HUES64 (cell line): ENCODE measurements around the gene TCF12.

Experiments used
- H3K27ac ChIP-seq: 2 replicates; pipeline ENCODE4 v1.7.0; 2013; ENCODE audit warnings: low read depth, low read length, inconsistent platforms
- H3K27me3 ChIP-seq: 2 replicates; pipeline ENCODE4 v1.6.1; 2013; ENCODE audit warnings: mild to moderate bottlenecking, low read length; ENCODE audit not compliant: insufficient read depth
- H3K36me3 ChIP-seq: 2 replicates; pipeline ENCODE4 v1.6.1; 2013; ENCODE audit warnings: mild to moderate bottlenecking, low read length; ENCODE audit not compliant: insufficient read depth
- H3K4me1 ChIP-seq: 2 replicates; pipeline ENCODE4 v1.6.1; 2013; ENCODE audit warnings: mild to moderate bottlenecking, low read length, moderate library complexity; ENCODE audit not compliant: insufficient read depth
- H3K4me3 ChIP-seq: 2 replicates; pipeline ENCODE4 v1.5.1; 2013; ENCODE audit warnings: mild to moderate bottlenecking, low read length, moderate library complexity
- H3K9ac ChIP-seq: 2 replicates; pipeline ENCODE4 v1.6.1; 2013; ENCODE audit warnings: mild to moderate bottlenecking, low read depth, low read length
- H3K9me3 ChIP-seq: 2 replicates; pipeline ENCODE4 v1.6.1; 2013; ENCODE audit warnings: low read depth, low read length; ENCODE audit not compliant: insufficient read depth
- WGBS: fragments of 150-250, 120-280 bp; methylation state at CpG from one replicate; pipeline ENCODE4 v1.1.7; 2013; ENCODE audit warnings: missing lambda C conversion rate; 5-methylcytosine and 5-hydroxymethylcytosine counted together

The TCF12 gene

DNA sequence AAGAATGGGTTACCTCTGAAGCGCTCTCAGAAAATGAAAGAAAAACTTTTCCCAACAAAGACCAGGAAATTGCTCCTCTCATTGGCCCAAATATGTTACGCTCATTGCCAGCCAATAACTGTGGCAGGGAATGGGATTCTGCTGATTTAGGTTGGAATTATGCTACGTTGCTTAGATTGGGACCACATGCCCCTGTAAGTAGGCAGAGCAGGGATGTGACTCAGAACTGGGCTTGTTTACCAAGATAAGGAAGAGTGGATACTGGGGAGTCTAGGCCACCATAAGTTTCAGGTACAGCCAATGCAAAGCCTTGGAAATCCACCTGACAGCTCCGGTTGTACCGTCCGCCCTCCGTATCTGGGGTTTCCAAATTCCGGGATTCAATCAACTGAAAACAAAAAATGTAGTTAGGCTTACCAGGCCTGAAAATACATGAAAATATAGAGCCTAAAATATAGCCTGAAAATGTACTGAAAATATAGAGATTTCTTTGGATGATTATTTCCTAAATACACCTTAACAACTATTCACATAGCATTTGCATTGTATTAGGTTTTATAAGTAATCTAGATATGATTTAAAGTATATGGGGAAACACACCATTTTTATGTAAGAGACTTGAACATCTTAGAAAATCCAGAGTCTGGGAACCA lies 1.5 kb upstream of the TCF12 start:
- peaks cover 13% of the 10 kb centered on the region for H3K36me3 ChIP-seq
- no peak overlapping the region for H3K27ac ChIP-seq
- no peaks in the 10 kb centered on the region for H3K9me3 ChIP-seq
- WGBS = 95% methylated on average over 8 of the region's 8 CpGs
- H3K27me3 ChIP-seq = peaks cover 10% of the 10 kb centered on the region
- peak overlapping the region; percentile 95 for H3K4me3 ChIP-seq
- peaks cover 12% of the 10 kb centered on the region for H3K4me1 ChIP-seq
- H3K9ac ChIP-seq = no peak overlapping the region

DNA sequence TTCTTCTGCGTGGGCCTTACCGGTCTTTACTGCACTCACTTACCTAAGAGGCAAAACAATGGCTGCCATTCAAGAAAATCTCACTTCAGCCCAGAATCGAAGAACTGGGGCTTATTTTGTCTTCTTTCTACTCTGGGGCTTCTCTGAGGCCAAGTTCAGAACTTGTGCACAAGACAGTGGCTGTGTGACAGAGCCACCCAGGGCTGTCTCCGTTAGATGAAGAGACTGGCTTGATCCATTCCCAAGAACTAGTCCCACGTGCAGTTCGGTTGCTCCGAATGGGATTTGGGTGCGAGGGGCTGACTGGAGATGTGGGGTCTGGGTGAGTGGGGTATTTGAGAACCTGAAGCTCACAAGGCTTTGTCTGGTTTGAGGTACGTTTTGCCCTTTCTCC lies 795 bp upstream of the TCF12 start:
- Histone ChIP-seq H3K27me3 (peaks cover 10% of the 10 kb centered on the region), H3K27ac (peak overlapping the region; percentile 94), H3K9me3 (no peaks in the 10 kb centered on the region), H3K36me3 (peaks cover 20% of the 10 kb centered on the region), H3K9ac (peak overlapping the region; percentile 96), H3K4me1 (peaks cover 14% of the 10 kb centered on the region), H3K4me3 (peak overlapping the region; percentile 95)
- 21% methylated on average over 9 of the region's 9 CpGs for WGBS

DNA sequence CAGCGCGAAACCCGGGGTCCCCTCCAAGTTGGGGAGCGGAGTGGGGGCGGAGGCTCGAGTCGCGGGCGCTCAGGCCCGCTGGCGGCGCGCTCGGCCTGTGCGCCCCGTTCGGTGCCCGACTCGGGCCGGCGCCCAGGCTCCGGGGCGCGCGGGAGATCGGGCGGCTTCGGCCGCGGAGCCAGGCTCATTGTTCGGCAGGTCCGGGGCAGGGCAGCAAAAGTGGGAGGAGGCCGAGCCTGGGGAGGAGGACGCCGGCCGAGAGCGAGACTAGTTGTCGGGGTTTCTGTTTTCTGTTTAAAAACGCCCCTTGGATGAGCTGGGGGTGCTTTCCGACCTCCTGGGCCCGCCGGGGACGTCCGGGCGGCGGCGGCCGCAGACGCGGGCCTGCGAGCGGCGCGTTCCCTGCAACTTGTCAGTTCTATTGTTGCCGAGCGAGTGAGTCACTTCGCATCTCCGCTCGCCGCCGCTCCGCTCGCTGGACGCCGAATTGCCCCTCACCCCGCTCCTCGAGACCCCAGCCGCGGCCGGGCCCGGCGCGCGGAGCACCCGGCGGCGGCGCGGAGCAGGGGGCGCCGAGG lies 676 bp downstream of the TCF12 start:
- peak overlapping the region; percentile 95 for H3K4me3 ChIP-seq
- under 1% methylated on average over 81 of the region's 81 CpGs for WGBS
- H3K4me1 ChIP-seq = peaks cover 18% of the 10 kb centered on the region
- peak overlapping the region; percentile 94 for H3K27ac ChIP-seq
- peaks cover 34% of the 10 kb centered on the region for H3K36me3 ChIP-seq
- H3K27me3 ChIP-seq = peaks cover 10% of the 10 kb centered on the region
- peak overlapping the region; percentile 96 for H3K9ac ChIP-seq
- H3K9me3 ChIP-seq = no peaks in the 10 kb centered on the region

DNA sequence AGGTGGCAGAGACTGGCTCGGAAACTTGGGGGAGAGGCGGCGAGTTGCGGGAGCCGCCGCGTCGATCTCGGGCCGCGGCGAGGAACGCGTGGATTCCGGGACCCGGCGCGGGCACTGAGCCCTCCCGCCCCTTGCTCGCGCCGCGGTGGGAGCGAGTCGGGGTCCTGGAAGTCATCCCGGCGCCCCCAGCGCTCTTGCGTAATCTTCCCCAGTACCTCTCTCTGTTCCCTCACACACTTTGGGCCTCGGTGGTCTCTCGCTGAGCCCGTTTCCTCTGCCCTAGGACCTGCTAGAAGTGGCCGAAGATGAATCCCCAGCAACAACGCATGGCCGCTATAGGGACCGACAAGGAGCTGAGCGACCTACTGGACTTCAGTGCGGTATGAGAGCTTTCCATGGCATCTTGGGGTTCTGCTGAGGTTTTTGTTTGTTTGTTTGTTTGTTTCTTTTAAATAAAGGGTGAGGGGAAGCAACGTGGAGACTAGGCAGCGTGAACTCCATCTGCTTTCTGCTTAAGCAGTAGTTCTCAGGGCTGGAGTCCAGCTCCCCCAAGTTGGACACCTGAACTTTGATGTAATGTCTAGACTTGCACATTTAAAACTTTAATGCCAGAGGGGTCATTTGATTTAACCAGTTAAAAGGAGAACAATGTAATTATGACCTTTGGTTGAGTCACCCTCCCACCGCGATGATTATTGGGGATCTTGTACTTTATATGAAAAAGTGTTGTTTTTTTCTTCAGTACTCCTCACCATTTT lies 1.3 kb downstream of the TCF12 start:
- Histone ChIP-seq H3K4me1 (peaks cover 18% of the 10 kb centered on the region), H3K27me3 (peaks cover 10% of the 10 kb centered on the region), H3K4me3 (peak overlapping the region; percentile 95)

DNA sequence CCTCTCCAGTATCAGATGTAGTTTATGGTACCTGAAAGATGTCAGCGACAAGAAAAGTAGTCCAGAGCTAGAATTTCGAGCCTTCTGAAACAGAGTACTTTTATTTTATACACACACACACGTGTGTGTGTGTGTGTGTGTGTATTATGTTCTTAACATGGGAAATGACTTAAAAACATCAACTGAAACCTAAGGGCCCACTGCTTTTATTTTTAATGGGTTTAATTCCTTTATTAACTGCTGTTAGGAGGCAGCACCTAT lies 1.9 kb downstream of the TCF12 start:
- H3K36me3 ChIP-seq = peaks cover 41% of the 10 kb centered on the region
- peaks cover 10% of the 10 kb centered on the region for H3K27me3 ChIP-seq
- peaks cover 18% of the 10 kb centered on the region for H3K4me1 ChIP-seq
- peak overlapping the region; percentile 96 for H3K9ac ChIP-seq
- peak overlapping the region; percentile 95 for H3K4me3 ChIP-seq
- no peaks in the 10 kb centered on the region for H3K9me3 ChIP-seq
- no peak overlapping the region for H3K27ac ChIP-seq
- no CpG with 5 or more reads among the region's 3 CpGs for WGBS

More for the DNA sequence above, 1.3 kb downstream of the TCF12 start:
- peak overlapping the region; percentile 94 for H3K27ac ChIP-seq
- peak overlapping the region; percentile 96 for H3K9ac ChIP-seq
- under 1% methylated on average over 40 of the region's 42 CpGs for WGBS
- no peaks in the 10 kb centered on the region for H3K9me3 ChIP-seq
- peaks cover 40% of the 10 kb centered on the region for H3K36me3 ChIP-seq

DNA sequence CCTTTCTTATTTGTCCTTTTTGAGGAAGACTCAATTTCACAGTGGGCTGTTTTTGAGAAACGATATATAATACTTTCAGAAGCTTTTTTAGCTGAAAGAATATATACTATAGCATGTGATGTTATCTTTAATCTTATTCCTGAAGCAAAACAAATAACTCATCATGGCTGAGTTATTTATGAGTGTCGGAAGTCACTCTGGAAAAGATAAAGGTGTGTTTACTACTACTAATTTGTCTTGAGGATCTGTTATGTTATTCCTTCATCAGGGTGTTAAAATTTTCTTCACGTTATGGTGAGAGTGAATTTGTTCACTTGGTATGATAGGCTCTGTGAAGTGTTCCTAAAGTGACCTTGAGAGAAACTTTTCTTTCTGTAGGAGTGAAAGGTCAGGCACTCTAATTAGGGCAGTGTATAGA lies 4.7 kb downstream of the TCF12 start:
- 96% methylated on average over 2 of the region's 3 CpGs for WGBS
- H3K27me3 ChIP-seq = no peaks in the 10 kb centered on the region
- H3K9ac ChIP-seq = no peak overlapping the region
- H3K4me1 ChIP-seq = peaks cover 30% of the 10 kb centered on the region
- H3K36me3 ChIP-seq = peaks cover 48% of the 10 kb centered on the region
- H3K9me3 ChIP-seq = no peaks in the 10 kb centered on the region
- no peak overlapping the region for H3K27ac ChIP-seq
- H3K4me3 ChIP-seq = no peak overlapping the region

DNA sequence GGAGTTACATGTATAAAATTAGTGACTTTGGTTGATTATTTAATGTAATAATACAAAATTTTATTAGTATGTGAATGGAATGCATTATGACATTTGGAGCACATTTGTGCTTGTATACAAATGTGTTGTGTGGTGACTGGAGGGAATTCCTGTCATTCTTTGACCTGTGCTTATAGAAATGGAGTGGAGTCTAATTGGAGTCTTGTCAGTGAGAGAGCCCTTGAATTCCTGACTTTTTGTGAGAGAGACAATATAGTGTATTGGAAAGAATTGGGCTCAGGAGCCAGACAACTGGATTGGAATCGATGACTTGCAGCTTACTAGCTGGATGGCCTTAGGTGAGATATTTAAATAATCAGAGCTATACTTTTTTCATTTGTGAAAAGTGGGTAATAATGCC lies 9.4 kb downstream of the TCF12 start:
- H3K27me3 ChIP-seq = no peaks in the 10 kb centered on the region
- peak overlapping the region; percentile 42; the same call in 1 of the 2 replicates for H3K27ac ChIP-seq
- H3K9me3 ChIP-seq = no peaks in the 10 kb centered on the region
- no peak overlapping the region for H3K4me3 ChIP-seq
- H3K9ac ChIP-seq = no peak overlapping the region
- WGBS = 100% methylated on average over 1 of the region's 1 CpG
- H3K36me3 ChIP-seq = peaks cover 31% of the 10 kb centered on the region
- H3K4me1 ChIP-seq = peaks cover 46% of the 10 kb centered on the region

DNA sequence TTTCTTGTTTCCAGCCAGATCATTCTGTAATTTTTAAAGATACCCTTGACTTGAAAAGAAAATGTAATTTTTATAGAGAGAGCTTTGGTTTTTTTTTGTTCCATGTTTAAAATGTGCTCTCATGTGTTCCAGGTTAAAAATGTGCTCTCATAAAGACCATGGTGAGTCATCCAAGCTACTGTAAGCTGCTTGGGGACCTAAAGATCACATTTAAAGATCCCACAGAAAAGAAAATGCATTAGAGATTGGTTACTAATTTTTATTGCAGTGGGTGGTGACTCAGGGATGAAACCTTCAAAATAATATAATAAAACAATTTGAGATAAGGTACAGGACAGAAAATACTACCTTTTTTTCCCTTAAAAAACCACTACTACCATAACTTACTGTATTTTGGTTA lies 11.0 kb downstream of the TCF12 start:
- H3K36me3 ChIP-seq = peaks cover 16% of the 10 kb centered on the region
- H3K9me3 ChIP-seq = no peaks in the 10 kb centered on the region
- H3K4me3 ChIP-seq = no peak overlapping the region
- H3K27ac ChIP-seq = no peak overlapping the region
- no peak overlapping the region for H3K9ac ChIP-seq
- H3K27me3 ChIP-seq = no peaks in the 10 kb centered on the region
- H3K4me1 ChIP-seq = peaks cover 44% of the 10 kb centered on the region

DNA sequence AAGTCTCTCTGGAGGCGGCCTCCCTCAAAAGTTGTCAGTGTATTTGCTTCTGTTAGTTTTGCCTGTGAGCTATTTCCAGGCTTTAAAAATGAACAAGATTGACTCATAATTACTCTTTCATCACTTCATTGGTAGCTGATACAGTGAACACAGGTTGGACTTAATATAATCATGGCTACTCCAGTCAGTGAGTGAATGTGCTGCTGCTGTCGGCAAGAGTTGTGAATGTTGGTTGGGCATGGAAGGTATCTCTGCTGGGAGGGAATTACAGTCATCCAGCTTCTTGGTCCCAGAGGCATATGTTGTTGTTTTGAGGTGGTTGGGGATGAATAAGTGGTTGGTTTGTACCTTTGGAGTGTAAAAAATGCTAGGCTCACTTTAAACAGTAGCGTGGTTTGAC lies 11.5 kb downstream of the TCF12 start:
- no peaks in the 10 kb centered on the region for H3K9me3 ChIP-seq
- H3K36me3 ChIP-seq = peaks cover 13% of the 10 kb centered on the region
- no peak overlapping the region for H3K4me3 ChIP-seq
- 97% methylated on average over 3 of the region's 3 CpGs for WGBS
- peaks cover 44% of the 10 kb centered on the region for H3K4me1 ChIP-seq
- H3K9ac ChIP-seq = no peak overlapping the region
- H3K27ac ChIP-seq = no peak overlapping the region
- H3K27me3 ChIP-seq = no peaks in the 10 kb centered on the region

DNA sequence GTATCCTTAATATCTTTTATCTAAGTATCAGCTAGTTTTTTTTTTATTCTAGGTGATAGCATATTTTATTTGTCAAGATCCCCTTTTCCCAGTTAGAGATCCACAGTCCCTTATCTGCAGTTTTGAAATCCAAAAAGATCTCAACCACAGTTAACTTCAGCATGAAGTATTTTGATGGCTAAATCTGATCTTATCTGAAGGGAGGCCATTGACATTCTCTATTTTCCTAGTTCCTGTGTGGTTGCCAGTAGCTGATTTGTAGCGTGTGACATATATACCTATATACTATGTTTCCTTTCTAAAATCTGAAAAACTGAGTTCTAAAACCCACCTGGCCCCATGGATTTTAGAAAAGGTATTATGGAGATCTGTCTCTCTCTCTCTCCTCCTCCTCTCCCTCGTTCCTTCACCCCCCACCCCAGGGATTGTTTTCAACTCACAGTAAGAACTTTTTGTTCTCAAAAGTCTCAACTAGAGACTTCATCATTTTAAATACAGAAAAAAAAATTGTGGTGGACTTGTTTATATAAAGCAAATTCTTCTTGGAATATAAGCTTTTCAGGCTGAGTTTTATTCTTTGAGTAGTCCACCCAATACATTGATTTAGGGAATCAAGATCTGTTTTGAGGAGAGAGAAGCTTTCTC lies 12.3 kb downstream of the TCF12 start:
- WGBS = 100% methylated on average over 1 of the region's 2 CpGs
- H3K9me3 ChIP-seq = peaks cover 4% of the 10 kb centered on the region; the same call in 1 of the 2 replicates
- H3K36me3 ChIP-seq = peaks cover 7% of the 10 kb centered on the region
- no peak overlapping the region for H3K27ac ChIP-seq
- no peak overlapping the region for H3K9ac ChIP-seq
- no peaks in the 10 kb centered on the region for H3K27me3 ChIP-seq
- H3K4me3 ChIP-seq = no peak overlapping the region
- peaks cover 44% of the 10 kb centered on the region for H3K4me1 ChIP-seq
